HEK293T (cell line): ENCODE data around the gene CAMKMT.

Source experiments
- FOXA1 ChIP-seq: fragments of 450-650 bp; IDR thresholded peaks from 2 replicates; pipeline ENCODE4 v1.6.1; 2016; ENCODE audit warnings: mild to moderate bottlenecking
- FOXK2 ChIP-seq: fragments of 450-650 bp; IDR thresholded peaks from 2 replicates; pipeline ENCODE4 v1.6.1; 2016; ENCODE audit warnings: mild to moderate bottlenecking
- FOXM1 ChIP-seq: fragments of 450-650 bp; IDR thresholded peaks from 2 replicates; pipeline ENCODE4 v1.6.1; 2017; ENCODE audit warnings: mild to moderate bottlenecking, borderline replicate concordance
- HDGF ChIP-seq: fragments of 450-650 bp; IDR thresholded peaks from 2 replicates; pipeline ENCODE4 v1.6.1; 2017; ENCODE audit warnings: antibody characterized with exemption, borderline replicate concordance
- PKNOX1 ChIP-seq: fragments of 450-650 bp; IDR thresholded peaks from 2 replicates; pipeline ENCODE4 v1.6.1; 2016
- SUZ12 ChIP-seq: fragments of 450-650 bp; IDR thresholded peaks from 2 replicates; pipeline ENCODE4 v1.6.1; 2016; ENCODE audit warnings: mild to moderate bottlenecking
- TARDBP ChIP-seq: fragments of 450-650 bp; IDR thresholded peaks from 2 replicates; pipeline ENCODE4 v1.6.1; 2016

DNA sequence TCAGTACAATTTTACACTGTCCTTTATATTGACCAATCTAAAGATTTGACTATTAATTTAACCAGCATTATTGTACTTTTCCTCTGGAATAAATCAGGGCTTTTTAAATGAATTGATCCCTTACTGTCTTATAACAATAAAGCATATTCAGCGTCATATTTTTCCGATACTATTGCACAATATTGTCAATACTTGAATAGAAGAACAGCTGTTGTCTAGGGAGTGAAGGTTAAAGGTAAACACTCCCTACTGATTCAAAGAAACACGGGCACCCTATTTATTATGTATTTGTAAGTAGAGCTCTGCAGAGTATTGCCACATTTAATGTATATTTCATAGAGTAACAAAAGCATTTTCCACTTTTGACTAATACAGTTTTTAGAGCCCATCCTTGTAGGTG lies 134.4 kb downstream of the CAMKMT start:
- TF ChIP-seq TARDBP (no peak), FOXM1 (no peak), FOXK2 (no peak), PKNOX1 (no peak), FOXA1 (no peak), SUZ12 (no peak), HDGF (no peak)
